Measurements from ENCODE around the gene TRIO. TPM values are rescaled to one million over a fixed set of nuclear protein-coding genes. Genes with fewer than 3 reads are reported as not detected.

TRIO gene
- total RNA-seq, 2 experiments from 2014 or later = 9.2 to 11.3 TPM

DNA sequence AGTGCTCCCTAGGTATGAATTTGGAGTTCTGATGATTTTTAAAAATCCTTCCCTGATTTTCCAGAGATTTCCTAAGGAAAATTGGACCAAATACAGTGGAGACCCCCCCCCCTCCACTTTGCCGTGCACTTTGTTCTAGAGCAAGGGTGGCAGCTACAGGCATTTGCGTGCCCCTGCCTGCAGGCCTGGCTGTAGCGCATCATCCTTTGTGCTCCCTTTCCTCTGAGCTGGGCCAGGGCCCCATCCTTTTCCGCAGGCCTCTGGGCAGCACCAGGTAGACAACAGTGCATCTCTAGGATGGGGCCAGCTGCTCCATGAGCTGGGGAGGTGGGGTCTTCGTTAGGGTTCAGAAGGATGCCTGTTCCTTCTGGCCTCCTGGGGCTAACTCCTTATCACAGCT is 39.6 kb downstream of the TRIO start:
- H3K27ac Mint-ChIP-seq = no peak overlapping the region
- peaks cover 2% of the 10 kb centered on the region for H3K27me3 Mint-ChIP-seq
- no peak overlapping the region for H3K4me3 Mint-ChIP-seq

DNA sequence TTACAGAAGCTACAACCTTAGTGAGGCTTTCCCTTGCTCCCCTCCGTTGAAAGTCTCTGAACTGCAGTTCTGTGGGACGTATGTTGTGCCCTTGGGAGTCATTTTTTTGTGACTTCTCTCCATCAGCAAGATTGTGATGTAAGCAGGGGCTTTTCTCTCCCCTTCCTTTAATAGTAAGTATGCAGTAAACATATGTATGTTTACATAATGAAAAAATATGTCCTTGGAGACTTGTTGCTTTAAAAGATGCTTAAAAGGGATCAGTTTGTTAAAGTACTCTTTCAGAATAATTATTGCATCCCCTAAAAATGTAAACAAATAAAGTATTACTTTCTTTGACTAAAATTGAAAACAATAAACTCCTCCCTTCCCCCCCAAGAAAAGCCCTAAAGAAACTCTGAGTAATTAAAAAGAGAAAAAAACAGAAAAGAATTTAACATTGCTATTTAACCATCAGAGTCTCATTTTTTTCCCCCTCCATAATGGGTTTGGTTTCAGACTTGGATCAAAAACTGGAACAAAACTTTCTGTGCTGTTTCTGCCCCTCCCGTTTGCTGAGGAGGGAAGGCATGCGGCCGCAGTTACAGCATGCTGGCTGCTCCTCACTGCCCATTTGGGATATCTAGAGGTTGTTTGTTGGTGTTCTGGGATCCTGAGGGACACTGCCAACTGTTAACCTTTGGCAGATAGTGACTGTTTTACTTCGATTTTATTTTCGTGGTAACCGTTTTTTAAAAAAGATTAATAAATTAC is 40.2 kb downstream of the TRIO start:
- ATAC-seq = no peak
- Mint-ChIP-seq H3K4me3 (no peak overlapping the region), H3K27ac (no peak overlapping the region), H3K4me1 (no peaks in the 10 kb centered on the region), H3K36me3 (ENCODE audit: low read depth) (no peaks in the 10 kb centered on the region), H3K27me3 (peaks cover 2% of the 10 kb centered on the region), H3K9me3 (ENCODE audit: low read depth) (no peaks in the 10 kb centered on the region)
- ChIA-PET POLR2A (no interaction called here), CTCF (no interaction called here)
- intact Hi-C loops (cut with DNase I, micrococcal nuclease) = no loop called here
- DNase-seq = no peak

More for the DNA sequence above, 39.6 kb downstream of the TRIO start:
- DNase-seq = no peak
- Mint-ChIP-seq H3K4me1 (no peaks in the 10 kb centered on the region), H3K9me3 (ENCODE audit: low read depth) (no peaks in the 10 kb centered on the region), H3K36me3 (ENCODE audit: low read depth) (no peaks in the 10 kb centered on the region)
- CTCF ChIA-PET = no interaction called here
- POLR2A ChIA-PET = interaction anchor here (0.6 kb wide), 1 partner anchor 502 kb away, joined by 3 read pairs; no protein-coding TSS in a partner anchor
- intact Hi-C loops (cut with DNase I, micrococcal nuclease) = no loop called here
- ATAC-seq = no peak

DNA sequence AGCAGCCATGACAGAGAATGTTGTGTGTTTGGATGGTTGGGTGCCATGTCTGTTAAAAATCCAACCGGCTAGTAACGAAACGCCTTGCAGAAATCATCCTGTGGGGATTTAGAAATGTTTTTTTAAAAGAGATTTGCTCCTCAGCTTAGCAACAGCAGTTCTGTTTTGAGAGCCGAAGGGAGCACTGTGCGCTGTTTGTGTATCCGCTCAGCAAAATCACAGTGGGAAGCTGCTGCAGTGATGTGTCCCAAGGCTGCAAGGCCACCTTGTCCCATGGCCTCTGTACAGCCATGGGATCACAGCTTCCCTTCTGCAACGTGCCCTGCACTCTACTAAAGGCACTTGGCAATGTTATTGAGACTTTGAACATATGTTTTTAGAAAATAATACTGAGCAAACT is 40.9 kb downstream of the TRIO start:
- no peaks in the 10 kb centered on the region for H3K9me3 Mint-ChIP-seq (ENCODE audit: low read depth)
- no peaks in the 10 kb centered on the region for H3K36me3 Mint-ChIP-seq (ENCODE audit: low read depth)
- no peak overlapping the region for H3K27ac Mint-ChIP-seq
- CTCF ChIA-PET = interaction anchor here (1.5 kb wide), 1 partner anchor 86 kb away, joined by 4 read pairs; no protein-coding TSS in a partner anchor
- intact Hi-C loops (cut with DNase I, micrococcal nuclease) = no loop called here
- no peaks in the 10 kb centered on the region for H3K4me1 Mint-ChIP-seq
- H3K27me3 Mint-ChIP-seq = peaks cover 2% of the 10 kb centered on the region
- DNase-seq (no peak), ATAC-seq (no peak)
- H3K4me3 Mint-ChIP-seq = no peak overlapping the region
- POLR2A ChIA-PET = no interaction called here

DNA sequence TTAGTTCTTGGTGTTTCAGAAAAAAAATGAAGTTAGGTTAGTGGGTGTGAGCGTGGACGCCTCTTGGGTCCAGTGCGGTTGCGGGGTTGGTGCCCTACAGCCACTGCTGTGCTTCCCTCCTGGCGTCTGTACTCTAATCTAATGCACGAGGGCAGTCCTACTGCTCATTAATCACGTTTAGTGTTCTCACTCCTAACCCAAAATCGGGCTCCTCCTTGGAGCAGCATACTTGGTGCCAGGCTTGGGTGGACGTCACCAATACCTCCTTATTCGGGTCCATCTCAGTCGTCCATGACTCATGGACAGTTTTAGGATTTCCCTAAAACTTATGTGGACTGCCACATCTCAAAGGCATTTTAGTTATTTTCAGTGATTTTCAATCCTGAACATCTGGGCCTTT is 41.6 kb downstream of the TRIO start:
- CTCF ChIA-PET = interaction anchor here (1.5 kb wide), 1 partner anchor 86 kb away, joined by 4 read pairs; no protein-coding TSS in a partner anchor

DNA sequence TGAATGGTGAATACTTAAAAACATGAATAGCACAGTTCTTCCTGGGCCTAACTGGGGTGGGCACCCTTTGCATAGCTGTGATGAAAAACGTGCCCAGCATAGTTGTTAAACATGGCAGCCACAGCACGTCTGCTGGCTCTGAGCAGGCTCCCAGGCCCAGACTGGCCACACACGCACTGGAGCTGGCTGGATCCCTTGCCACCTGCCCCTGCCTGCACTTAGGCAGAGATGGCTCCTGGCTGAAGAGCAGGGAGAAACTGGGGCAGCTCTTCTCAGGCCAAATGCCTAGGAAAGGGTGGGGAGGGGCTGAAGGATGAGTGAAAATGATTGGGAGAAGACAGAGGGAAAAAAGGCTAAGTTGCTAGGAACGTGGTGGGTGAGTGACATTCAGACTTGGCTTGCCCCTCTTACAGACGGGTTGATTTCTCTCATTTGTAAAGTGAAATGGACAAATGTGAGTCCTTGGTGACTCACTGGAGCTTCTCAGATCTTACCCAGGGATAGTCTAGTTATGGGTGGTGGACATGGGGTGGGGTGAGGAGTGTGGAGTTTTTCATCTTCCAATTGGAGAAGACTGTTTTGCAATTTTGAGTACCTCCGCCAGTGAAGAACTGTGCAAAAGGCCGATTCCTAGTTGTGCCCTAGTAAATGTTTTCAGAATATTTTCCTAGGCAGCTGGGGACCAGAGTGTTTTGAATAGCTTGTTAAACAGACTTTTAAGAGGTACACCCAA is 42.4 kb downstream of the TRIO start:
- DNase-seq (no peak), ATAC-seq (no peak)
- CTCF ChIA-PET = interaction anchor here (1.5 kb wide), 1 partner anchor 85 kb away, joined by 4 read pairs; no protein-coding TSS in a partner anchor
- Mint-ChIP-seq H3K27me3 (peaks cover 2% of the 10 kb centered on the region), H3K36me3 (ENCODE audit: low read depth) (no peaks in the 10 kb centered on the region), H3K9me3 (ENCODE audit: low read depth) (no peaks in the 10 kb centered on the region), H3K4me3 (no peak overlapping the region), H3K27ac (no peak overlapping the region), H3K4me1 (no peaks in the 10 kb centered on the region)
- POLR2A ChIA-PET = no interaction called here
- intact Hi-C loops (cut with DNase I, micrococcal nuclease) = no loop called here

More for the DNA sequence above, 41.6 kb downstream of the TRIO start:
- intact Hi-C loops (cut with DNase I, micrococcal nuclease) = no loop called here
- Mint-ChIP-seq H3K4me3 (no peak overlapping the region), H3K27ac (no peak overlapping the region), H3K36me3 (ENCODE audit: low read depth) (no peaks in the 10 kb centered on the region), H3K4me1 (no peaks in the 10 kb centered on the region), H3K9me3 (ENCODE audit: low read depth) (no peaks in the 10 kb centered on the region), H3K27me3 (peaks cover 2% of the 10 kb centered on the region)
- ATAC-seq (no peak), DNase-seq (no peak)
- POLR2A ChIA-PET = no interaction called here

DNA sequence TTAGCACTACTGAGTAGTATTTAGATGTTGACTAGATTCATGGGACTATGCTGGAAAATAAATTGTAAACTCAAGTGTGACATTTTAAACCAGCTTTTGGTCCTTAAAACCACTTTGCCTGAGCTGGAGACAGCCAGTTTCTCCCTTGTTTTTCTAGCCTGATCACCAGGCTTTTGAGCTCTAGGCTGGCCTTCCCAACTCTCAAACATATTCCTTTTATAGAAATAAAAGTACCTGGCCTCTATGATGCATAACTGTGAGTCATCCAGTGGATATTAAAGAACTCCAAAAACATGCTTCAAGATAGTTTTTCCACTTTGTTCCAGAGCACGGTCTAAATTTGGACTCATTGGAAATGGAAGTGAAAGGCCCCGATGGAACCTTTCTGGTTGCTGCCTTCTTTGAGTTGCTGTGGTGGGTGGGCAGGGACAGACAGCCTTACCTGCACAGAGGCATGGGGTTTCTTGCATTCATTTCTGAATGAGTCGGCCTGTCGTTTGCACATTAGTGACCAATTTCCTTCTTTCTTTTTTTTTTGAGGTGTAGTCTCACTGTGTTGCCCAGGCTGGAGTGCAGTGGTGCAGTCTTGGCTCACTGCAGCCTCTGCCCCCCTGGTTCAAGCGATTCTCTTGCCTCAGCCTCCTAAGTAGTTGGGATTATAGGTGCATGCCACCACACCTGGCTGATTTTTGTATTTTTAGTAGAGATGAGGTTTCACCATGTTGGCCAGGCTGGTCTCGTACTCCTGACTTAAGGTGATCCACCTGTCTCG is 43.1 kb downstream of the TRIO start:
- Mint-ChIP-seq H3K36me3 (ENCODE audit: low read depth) (no peaks in the 10 kb centered on the region), H3K27ac (no peak overlapping the region), H3K4me3 (no peak overlapping the region), H3K4me1 (no peaks in the 10 kb centered on the region), H3K27me3 (peaks cover 2% of the 10 kb centered on the region), H3K9me3 (ENCODE audit: low read depth) (no peaks in the 10 kb centered on the region)
- ATAC-seq (no peak), DNase-seq (no peak)
- POLR2A ChIA-PET = no interaction called here
- CTCF ChIA-PET = no interaction called here
- intact Hi-C loops (cut with DNase I, micrococcal nuclease) = no loop called here

DNA sequence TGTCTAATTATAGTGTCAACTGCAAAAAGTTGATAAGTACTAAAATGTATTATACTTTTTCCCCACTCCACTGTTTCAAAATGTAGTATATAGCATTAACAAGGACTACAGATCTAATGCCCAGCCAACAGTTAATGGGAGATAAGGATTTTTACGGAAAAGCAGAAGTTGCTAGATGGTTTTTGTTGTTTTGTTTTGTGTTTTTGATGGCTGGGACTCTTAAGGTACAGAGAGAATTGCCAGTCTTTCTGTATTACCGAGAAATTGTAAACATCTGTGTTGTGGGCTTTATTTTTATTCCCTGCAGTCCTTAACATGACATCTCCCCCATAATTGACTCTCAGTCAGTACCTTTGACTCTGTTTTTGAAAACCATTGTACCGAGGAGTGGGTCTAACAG is 44.0 kb downstream of the TRIO start:
- POLR2A ChIA-PET = no interaction called here
- Mint-ChIP-seq H3K9me3 (ENCODE audit: low read depth) (no peaks in the 10 kb centered on the region), H3K27me3 (peaks cover 2% of the 10 kb centered on the region), H3K36me3 (ENCODE audit: low read depth) (no peaks in the 10 kb centered on the region), H3K4me3 (no peak overlapping the region), H3K4me1 (no peaks in the 10 kb centered on the region), H3K27ac (no peak overlapping the region)
- intact Hi-C loops (cut with DNase I, micrococcal nuclease) = no loop called here
- no peak for ATAC-seq
- DNase-seq = no peak
- CTCF ChIA-PET = no interaction called here

DNA sequence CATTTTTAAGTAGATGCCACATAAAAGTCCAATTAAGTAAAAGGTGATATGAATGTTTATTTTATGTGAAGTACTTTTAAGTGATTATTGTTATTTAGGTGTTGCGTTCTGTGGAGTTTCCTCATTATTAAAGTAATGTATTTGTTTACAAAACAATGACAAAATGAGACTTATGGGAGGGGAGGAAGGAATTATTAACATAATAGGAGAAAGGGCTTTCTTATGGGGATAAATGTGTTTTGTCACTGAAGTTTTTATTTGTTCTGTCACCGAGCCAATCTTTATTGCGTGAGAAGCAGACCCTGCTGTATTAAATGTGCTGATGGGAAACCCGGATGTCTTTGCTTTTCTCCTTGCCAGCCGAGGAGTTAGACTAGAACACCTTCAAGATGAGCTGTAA is 44.5 kb downstream of the TRIO start:
- no peaks in the 10 kb centered on the region for H3K9me3 Mint-ChIP-seq (ENCODE audit: low read depth)
- intact Hi-C loops (cut with DNase I, micrococcal nuclease) = no loop called here
- ChIA-PET POLR2A (no interaction called here), CTCF (no interaction called here)
- no peak for DNase-seq
- H3K36me3 Mint-ChIP-seq (ENCODE audit: low read depth) = no peaks in the 10 kb centered on the region
- H3K4me3 Mint-ChIP-seq = no peak overlapping the region
- H3K27ac Mint-ChIP-seq = no peak overlapping the region
- H3K27me3 Mint-ChIP-seq = peaks cover 2% of the 10 kb centered on the region
- no peak for ATAC-seq
- H3K4me1 Mint-ChIP-seq = no peaks in the 10 kb centered on the region

DNA sequence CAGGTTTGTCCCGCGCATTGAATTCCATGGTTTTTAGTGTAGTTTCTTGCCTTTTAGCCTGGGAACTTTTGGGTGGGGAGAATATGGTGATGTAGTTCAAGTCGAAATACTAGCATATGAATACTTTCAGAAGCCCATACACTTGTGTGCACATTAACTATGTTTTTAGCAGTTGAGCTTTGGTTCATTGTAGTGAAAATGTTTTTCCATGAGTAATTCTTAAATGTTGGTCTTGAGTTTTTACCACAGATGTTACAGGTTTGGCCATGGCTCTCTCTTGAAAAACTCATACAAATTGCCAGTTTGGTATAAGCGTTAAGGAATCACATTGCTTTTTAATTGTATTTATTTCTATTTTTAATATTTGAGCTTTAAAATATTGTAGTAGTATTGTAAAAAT is 45.6 kb downstream of the TRIO start:
- Mint-ChIP-seq H3K27me3 (peaks cover 2% of the 10 kb centered on the region), H3K36me3 (ENCODE audit: low read depth) (no peaks in the 10 kb centered on the region), H3K4me1 (no peaks in the 10 kb centered on the region), H3K27ac (no peak overlapping the region), H3K4me3 (no peak overlapping the region), H3K9me3 (ENCODE audit: low read depth) (no peaks in the 10 kb centered on the region)
- DNase-seq (no peak), ATAC-seq (no peak)
- intact Hi-C loops (cut with DNase I, micrococcal nuclease) = no loop called here
- CTCF ChIA-PET = interaction anchor here (1.1 kb wide), 1 partner anchor 134 kb away, joined by 5 read pairs; no protein-coding TSS in a partner anchor
- POLR2A ChIA-PET = no interaction called here

DNA sequence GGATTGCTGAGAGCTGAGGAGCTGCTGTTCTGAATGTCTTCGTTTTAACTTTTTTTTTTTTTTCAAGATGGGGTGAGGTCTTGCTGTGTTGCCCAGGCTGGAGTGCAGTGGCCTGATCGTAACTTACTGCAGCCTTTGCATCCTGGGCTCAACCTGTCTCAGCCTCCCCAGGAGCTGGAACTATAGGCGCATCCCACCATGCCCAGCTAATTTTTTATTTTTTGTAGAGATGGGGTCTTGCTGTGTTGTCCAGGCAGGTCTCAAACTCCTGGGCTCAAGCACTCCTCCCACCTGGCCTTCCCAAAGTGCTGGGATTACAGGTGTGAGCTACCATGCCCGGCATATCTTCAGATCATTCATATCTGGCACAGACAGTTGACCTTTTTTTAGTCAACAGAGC is 46.5 kb downstream of the TRIO start:
- DNase-seq (no peak), ATAC-seq (no peak)
- Mint-ChIP-seq H3K9me3 (ENCODE audit: low read depth) (no peaks in the 10 kb centered on the region), H3K27ac (no peak overlapping the region), H3K36me3 (ENCODE audit: low read depth) (no peaks in the 10 kb centered on the region), H3K4me1 (no peaks in the 10 kb centered on the region), H3K4me3 (no peak overlapping the region), H3K27me3 (peaks cover 2% of the 10 kb centered on the region)
- ChIA-PET POLR2A (no interaction called here), CTCF (interaction anchor here (1.1 kb wide), 1 partner anchor 133 kb away, joined by 5 read pairs; no protein-coding TSS in a partner anchor)
- intact Hi-C loops (cut with DNase I, micrococcal nuclease) = no loop called here

DNA sequence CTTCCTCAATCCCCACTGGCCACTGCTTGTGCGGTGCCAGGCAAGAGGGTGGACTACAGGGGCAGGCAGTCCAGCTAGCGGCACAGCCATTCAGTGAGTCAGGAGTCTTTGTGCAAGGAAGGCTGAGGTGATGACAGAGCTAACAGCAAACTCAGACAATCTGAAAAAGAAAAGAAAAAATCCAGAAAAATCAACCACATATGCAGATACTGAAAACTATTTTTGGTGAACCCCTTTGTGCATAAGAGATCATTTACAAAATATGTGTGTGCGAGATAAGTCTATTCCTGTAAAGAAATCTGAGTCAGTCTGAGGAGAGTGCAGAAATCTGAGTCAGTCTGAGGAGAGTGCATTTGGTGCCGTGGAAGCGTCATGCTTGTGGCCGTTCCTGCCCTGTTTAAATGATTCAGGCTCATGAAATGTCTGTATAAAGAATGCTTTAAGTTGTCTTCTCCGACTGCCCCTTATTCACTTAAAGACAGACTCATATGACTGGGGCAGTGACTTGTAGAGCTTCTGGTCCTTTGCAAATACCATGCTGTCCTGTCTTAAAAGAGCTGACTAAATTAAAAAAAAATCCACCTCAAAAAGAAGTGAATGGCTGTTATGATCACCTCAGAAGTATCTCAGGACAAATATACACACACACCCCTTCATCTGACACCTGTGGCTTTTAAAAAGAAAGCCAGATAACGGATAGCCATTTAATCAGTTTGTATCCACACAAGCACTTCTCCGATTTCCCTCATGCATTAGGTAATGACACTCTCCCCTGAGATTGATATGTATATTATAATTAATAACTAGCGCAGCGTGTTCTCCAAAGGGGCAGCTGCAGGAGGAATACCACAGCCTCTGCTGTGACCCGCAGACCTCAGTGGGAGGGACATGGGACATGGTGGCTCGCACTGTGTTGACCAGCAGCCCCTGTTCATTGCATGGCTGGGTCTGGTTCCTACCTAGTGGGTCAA is 47.3 kb downstream of the TRIO start:
- intact Hi-C loops (cut with DNase I, micrococcal nuclease) = no loop called here
- ChIA-PET POLR2A (no interaction called here), CTCF (no interaction called here)
- ATAC-seq = peak; percentile 63
- Mint-ChIP-seq H3K4me1 (no peaks in the 10 kb centered on the region), H3K36me3 (ENCODE audit: low read depth) (no peaks in the 10 kb centered on the region), H3K27me3 (peaks cover 2% of the 10 kb centered on the region), H3K9me3 (ENCODE audit: low read depth) (no peaks in the 10 kb centered on the region), H3K27ac (no peak overlapping the region), H3K4me3 (no peak overlapping the region)
- DNase-seq = no peak
